Activated naive CD4-positive, alpha-beta T cell (primary cell): ENCODE results near the gene UBR1.
"Not testable (repeated sequence)": the region's sequence is repeated elsewhere in the genome, so short reads cannot be mapped to it uniquely, and the experiment has no call there.

Source experiments
- DNase-seq, 4 experiments: peaks; one replicate each; lab custom pipeline; 2025; lab: John Stamatoyannopoulos, UW

The UBR1 gene

DNA sequence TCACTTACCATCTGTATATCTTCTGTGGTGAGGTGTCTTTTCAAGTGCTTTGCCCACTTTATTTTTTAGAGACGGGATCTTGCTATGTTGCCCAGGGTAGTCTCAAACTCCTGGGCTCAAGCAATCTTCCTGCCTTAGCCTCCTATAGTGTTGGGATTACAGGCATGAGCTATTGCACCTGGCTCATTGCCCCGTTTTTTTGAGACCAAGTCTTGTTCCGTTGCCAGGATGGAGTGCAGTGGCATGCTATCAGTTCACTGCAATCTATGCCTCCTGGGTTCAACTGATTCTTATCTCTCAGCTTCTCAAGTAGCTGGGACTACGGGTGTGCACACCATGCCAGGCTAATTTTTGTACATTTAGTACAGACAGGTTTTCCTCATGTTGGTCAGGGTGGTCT lies 132.7 kb downstream of the UBR1 start:
- no peak for DNase-seq

DNA sequence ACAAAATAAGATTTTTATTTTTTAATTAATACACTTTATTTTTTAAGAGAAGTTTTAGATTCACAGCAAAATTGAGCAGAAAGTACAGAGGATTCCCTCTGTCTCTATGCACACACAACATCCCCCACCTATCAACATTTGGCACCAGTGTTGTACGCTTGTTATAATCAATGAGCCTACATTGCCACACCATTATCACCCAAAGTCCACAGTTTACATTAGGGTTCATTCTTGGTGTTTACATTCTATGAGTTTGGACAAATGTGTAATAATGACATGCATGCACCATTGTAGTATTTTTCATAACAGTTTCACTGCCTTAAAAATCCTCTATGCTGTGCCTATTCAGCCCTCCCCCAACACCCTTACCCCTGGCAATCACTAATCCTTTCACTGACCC lies 134.0 kb downstream of the UBR1 start:
- no peak for DNase-seq

DNA sequence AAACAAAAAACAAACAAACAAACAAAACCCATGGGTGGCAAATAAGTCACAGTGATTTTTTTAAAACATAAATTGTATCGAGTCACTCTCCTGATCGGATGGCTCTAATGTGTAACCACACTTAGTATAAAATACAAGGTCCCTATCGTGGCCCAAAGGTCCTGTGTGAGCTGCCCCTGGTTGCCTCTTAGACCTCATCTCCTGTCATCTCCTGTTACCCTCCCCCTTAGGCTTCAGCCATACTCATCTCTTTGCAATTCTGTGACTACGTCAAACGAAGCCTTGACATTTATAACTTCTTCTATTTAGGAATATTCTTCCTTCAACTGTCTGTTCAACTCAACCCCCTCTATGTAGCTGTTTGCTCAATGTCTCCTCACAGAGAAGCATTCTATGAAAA lies 141.4 kb downstream of the UBR1 start:
- no peak for DNase-seq

DNA sequence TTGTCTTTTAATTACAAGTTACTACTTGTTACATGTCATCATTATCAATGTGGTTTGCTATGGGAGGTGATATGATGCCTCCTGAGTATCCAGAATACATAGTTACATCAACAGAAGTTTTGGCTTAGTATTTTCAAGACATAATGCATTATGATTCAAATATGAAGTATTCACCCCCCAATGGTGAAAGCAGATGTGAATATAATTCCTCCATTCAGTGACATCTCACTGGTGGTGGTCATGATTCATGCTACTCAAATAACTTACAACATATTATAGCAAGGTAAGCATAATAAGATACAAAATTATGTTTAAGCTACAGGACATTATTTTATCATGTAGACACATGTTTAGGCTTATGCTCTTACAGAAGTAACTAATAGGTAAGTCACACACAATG lies 150.3 kb downstream of the UBR1 start:
- no peak for DNase-seq

DNA sequence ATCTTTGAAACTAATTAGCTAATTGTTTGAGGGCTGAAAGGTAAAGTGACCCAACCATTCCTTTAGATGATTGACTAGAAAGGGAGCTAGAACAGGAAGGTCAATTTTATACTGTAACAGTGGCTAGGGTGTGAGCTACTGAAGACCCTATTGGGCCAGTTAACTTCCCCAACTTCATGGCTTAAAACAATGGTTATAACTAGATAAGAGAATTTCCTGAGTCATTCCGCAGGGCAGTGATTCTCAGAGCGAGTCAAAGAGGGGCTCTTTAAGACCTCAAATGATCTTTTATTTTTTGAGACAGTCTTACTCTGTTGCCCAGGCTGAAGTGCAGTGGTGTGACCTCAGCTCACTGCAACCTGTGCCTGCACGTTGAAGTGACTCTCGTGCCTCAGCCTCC lies 151.5 kb downstream of the UBR1 start:
- DNase-seq, result no peak

DNA sequence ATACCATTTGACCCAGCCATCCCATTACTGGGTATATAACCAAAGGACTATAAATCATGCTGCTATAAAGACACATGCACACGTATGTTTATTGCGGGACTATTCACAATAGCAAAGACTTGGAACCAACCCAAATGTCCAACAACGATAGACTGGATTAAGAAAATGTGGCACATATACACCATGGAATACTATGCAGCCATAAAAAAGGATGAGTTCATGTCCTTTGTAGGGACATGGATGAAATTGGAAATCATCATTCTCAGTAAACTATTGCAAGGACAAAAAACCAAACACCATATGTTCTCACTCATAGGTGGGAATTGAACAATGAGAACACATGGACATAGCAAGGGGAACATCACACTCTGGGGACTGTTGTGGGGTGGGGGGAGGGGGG lies 156.9 kb downstream of the UBR1 start:
- not testable (repeated sequence) for DNase-seq

DNA sequence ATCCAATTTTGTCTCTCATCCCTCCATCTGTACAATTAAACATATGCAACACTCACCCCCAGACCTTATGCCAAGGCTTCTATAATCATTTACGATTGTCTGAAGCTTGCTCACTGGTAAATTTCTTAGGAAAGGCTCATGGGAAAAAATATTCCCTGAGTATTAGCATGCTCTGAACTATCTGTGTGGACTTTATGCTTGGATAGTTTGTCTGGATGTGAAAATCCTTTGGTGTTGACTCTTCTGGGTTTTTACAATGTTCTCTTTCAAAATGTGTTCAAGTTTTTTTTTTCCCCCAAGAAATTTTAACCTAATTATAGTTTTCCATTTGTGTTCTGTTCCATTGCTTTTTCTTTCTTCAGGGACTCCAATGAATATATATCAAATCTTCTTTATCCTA lies 165.3 kb downstream of the UBR1 start:
- DNase-seq, result no peak

DNA sequence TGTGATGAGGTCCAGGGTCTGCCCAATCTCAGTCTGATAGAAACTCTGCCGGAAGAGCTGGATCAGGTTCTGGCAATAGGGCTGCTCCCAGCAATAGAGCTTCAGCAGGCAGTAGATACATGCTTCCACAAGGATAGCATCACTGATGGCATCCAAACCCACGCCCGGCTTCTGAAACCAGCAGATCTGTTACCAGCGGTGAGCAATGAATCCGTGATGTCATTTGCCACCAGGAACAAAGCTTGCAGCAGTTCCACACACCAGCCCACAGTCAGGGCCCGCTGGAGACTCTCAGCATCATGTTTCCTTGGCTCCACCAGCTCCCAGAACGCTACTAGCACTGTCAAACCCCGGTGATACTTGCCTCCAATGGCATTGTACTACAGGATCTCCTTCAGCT lies 166.0 kb downstream of the UBR1 start:
- no peak for DNase-seq

DNA sequence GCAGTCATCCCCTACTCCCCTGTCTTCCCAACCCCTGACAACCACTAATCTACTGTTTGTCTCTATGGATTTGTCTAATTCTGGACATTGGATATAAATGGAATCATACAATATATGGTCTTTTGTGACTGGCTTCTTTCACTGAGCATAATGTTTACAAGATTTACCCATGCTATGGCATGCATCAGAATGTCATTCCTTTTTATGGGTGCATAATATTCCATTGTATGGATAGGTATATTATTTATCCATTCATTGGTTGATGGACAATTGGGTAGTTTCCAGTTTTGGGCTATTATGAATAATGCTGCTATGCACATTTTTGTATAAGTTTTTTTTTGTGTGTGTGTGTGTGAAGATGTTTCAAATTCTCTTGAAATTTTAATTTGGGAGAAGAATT lies 168.7 kb downstream of the UBR1 start:
- no peak for DNase-seq

DNA sequence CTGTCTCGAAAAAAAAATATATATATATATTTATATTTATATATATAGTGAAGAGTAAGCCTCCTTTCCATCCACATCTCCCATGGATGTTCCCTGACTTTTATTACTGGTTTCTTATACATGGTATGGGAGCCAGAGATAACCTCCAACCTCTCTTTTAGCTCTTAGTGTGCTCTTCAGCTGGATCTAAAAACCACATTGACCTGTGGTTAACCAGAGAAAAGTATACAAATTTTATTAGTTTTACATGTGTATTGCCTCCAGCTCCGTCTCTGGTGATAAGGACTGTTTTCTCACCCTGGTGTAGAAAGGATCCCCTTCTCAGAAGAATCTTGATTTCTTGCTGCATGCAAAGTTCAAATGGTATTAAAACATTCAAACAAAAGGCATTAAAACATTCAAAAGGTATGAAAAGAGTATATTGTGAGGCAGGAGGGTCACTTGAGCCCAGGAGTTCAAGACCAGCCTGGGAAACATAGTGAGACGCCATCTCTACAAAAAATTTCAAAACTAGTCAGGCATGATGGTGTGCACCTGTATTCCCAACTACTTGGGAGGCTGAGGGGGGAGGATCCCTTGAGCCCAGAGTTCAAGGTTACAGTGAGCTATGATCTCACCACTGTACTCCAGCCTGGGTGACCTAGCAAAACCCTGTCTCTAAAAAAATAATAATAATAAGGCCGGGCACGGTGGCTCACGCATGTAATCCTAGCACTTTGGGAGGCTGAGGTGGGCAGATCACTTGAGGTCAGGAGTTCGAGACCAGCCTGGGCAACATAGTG lies 171.8 kb downstream of the UBR1 start:
- no peak for DNase-seq

DNA sequence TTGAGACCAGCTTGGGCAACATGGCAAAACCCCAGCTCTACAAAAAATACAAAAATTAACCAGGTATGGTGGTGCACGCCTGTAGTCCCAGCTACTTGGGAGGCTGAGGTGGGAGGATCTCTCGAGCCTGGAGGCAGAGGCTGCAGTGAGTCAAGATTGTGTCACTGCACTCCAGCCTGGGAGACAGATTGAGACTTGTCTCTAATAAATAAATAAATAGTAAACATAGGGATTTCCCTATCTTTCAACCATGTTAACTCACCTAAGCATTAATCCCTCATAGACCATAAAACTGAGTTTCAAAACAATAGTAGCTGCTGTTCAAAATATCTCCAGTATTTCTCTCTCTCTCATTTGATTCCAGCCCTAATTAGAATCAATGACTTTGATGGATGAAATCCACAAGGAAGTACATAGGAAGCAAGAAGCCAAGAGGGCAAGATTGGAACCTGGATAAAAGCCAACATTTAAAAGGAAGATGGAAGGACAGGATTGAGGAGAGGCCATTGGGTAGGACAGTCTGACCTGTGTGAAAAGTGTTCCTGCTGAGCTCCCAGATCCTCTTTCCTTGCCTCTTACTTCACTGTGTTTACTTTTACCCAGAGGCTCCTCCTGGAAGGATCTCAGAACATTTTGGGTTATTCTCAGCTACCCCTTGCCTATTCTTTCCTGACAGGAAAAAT lies 172.9 kb downstream of the UBR1 start:
- no peak for DNase-seq

DNA sequence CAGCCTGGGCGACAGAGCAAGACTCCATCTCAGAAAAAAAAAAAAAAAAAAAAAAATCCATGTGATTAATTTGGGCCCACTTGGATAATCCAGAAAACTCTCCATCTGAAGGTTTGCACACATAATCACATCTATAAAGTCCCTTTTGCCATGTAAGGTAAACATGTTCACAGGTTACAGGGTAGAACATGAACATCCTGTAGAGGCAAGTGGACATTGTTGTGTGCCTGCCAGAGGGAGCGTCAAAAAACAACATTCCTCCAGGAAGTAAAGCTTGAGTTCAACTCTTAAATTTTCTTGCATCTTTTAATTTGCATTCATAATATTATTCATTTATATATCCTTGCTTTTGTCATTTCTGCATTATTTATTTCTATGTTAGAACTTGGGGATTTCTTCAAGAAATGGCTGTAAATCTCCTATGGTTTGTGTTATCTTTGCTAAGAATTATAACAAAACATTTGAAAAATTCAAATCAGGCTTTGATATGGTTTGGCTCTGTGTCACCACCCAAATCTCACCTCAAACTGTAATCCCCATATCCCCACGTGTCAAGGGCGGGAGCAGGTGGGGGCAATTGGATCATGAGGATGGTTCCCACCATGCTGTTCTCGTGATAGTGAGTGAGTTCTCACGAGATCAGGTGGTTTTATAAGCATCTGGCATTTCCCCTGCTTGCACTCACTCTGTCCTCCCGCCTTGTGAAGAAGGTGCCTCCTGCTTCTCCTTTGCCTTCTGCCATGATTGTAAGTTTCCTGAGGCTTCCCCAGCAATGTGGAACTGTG lies 173.9 kb downstream of the UBR1 start:
- no peak for DNase-seq

DNA sequence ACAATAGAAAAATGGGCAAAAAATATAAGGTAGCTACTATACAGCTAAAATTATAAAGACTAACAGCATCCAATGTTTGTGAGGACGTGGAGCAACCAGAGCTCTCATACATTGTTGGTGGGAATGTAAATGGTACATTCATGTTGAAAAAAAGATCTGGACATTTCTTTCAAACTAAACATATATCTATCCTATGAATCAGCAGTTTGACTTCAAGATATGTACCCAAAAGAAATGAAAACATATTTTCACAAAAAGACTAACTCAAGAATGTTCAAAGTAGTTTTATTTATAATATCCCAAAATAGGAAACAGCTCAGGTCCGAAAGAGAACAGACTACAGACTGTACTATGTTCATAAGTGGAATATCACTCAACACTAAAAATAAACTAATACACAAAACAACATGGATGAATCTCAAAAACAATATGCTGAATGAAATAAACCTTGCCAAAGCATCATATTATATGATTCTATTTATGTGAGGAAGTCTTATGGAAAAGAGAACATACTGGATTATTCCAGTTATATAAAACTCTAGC lies 176.5 kb downstream of the UBR1 start:
- DNase-seq, result no peak

DNA sequence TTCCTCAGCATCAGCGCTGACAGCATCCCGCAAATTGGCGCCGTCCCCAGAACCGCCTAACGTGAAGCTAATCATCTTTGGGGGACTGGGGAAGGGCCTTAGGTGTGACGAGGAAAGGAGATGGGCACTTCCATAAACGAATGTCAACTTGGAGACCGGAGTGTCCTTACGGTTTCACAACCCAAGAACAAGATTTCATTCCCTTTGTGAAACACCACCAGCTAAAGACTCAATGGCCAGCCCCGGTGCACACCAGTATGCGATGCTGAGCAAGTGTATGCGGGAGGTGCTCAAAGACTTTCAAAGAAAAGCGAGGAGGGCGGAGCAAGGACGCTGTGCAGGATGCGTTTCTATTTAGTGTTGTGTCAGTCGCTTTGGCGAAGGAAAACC lies 184.5 kb downstream of the UBR1 start:
- DNase-seq, result peak in 2 of 4 experiments; percentile 13 to 20

DNA sequence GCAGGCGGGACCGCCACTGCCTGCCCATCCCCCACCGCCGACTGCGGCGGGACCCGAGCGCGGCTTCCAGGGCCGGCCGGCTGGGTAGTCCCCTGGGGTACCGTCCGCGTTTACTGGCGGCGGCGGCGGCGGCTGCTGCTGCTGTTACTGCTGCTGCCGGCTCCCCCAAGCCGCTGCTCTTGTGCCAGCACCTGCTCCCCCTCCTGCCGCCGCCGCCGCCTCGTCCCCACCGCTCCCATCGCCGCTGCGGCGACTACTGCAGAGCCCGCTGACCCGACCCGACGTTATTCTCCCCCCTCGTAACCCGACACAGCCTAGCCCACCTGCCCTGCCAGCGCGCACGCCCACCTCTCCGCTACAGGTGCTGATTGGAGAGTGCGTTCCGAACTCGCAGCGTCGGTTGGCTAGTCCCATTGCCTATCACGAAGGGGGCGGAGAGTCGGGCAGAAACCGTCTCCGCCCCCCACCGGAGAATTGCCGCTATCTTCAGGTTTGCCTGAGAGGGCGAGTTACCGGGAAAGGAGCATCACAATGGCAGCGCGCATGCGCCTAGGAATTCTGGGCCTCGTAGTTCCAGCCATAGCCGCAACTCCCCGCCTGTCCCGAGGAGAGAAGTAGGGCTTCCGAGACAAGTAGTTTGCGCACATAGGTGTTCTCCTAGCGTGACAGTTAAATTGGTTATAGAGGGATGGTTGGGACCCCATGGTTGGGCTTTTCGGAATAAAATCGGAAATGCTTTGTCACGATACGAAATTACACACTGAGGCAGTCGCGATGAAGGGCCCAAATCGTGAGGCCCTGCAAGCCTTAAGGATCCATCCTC lies 185.1 kb downstream of the UBR1 start, which contains the start of gene TTBK2:
TSS of gene TTBK2 (minus strand) at position 260 of the 823 bp plus-strand sequence. CDS start 42,161 bp downstream, outside the sequence.
- DNase-seq, result peak; percentile 93 to 95 (median 94)

DNA sequence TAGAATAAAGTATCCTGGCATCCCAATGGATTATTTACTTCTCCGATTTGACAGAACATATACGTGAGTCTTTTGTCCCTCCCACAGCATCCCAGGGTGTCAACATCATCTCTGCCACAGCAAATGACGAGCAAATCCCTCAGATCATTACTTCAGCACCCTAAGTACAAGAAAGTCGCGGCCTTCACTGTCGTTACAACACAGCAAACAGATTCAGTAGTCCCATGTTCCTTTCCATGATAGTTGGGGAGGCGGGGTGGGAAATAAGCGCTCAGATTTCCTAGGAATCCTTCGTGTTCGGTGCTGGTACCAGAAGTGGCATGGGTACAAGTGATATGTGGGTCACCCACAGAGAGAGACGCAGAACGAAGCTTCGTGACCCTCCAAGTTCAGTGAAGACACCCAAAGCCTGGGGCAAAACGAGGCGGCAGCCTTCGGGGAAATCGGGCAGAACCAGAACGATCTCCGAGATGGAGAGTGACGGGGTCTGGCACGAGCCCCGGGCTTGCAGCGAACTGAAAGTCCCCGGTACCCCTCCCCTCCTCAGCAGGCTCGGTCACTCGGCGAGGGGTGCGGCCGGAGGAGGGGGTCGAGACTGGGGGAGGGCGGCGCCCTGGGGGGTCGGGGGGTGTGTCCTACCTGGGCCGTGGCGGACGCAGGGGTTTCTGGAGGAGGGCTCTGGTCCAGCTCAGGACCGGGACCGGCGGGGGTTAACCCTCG lies 185.9 kb downstream of the UBR1 start:
- peak in 2 of 4 experiments; percentile 8 to 16 for DNase-seq

DNA sequence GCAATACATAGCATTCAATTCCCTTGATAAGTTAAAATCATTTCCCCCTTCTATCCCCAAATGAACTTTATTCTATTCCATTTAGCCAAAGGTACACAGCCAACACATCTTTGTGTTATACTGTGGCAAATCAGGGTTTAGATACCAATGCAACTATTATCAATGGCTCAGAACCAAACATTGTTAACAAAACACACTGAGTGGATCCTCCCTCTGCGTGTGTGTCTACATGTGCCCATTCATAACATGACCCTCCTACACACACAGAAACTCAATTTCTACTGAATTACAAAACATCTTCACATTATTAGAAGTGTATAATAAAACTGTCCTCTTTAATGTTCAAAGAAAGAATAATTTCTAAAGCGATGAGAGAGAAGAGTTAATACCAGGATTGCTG lies 186.5 kb downstream of the UBR1 start:
- DNase-seq, result no peak

DNA sequence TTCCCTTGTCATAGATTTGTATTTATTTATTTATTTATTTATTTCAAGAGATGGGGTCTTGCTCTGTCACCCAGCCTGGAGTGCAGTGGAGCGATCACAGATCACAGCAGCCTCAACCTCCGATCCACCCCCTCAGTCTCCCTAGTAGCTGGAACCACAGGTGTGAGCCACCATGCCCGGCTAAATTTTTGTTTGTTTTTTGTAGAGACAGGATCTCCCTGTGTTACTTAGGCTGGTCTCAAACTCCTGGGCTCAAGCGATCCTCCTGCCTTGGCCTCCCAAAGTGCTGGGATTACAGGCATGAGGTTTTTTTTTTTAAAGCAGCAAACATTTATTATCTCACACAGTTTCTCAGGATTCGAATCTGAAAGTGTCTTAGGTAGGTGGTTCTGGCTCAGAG lies 187.8 kb downstream of the UBR1 start:
- no peak for DNase-seq

DNA sequence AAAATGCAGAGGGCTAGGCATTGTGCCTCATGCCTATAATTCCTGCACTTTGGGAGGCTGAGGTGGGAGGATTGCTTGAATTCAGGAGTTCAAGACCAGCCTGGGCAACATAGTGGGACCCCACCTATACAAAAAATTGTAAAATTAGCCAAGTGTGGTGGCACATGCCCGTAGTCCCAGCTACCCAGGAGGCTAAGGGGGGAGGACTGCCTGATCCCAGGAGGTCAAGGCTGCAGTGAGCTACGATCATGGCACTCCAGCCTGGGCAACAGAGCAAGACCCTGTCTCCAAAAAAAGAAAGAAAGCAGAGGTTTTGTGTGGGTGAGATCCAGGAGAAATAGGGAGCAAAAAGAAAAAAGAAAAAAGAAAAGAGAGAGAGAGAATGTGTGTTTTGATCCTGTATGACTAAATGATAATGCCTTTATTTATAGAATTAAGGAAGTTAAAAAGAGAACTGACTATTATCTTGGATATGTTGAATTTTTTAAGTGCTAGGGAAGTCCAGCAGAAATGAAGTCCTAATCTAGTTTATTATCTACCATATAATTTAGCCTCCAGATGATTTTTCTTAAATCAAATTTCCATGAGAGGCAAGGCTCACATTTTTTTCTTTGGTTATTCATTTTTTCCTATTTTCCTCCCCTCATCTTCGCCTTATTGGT lies 190.1 kb downstream of the UBR1 start:
- no peak for DNase-seq

DNA sequence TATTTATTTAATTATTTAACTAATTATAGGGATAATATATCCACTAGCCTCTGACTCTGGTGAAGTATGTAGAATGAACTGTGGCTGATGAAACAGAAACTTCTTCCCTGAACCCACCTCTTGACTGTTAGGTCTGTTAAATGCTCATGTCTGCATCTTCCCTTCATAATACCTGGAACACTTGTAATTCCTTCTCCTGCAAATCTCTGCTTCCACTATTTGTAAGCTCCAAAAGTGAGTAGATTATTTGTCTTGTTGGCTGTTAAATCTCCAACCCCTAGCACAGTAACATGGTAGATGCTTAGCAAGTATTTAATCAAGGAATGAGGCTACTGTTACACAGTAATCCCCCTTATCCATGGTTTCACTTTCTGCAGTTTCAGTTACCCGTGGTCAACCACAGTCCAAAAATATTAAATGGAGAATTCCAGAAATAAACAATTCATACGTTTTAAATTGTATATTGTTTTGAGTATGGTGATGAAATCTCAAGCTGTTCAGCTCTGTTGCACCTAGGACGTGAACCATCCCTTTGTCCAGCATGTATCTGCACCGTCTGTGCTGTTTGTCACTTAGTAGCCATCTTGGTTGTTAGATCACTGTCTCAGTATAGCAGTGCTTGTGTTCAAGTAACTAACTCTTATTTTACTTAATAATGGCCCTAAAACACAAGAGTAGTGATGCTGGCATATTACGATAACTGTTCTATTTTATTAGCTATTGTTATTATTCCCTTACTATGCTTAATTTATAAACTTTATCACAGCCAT lies 190.9 kb downstream of the UBR1 start:
- DNase-seq, result no peak
